AG04449 (cell line): ENCODE measurements around the gene DEPDC1.

Experiments
- CTCF ChIA-PET: fragments of 350-600 bp; formaldehyde crosslinking; extraction: SDS; loops from one replicate; lab custom pipeline; 2021; ENCODE audit warnings: antibody characterized with exemption; lab: Yijun Ruan, JAX
- POLR2A ChIA-PET: fragments of 400-600, 350-600 bp; formaldehyde crosslinking; extraction: SDS; loops from one replicate; lab custom pipeline; 2020; ENCODE audit warnings: antibody characterized with exemption, inconsistent platforms; lab: Yijun Ruan, JAX
- DNase-seq: peaks from one replicate; pipeline ENCODE4 v3.0.0-alpha.2; 2010; ENCODE audit warnings: low read depth, low spot score
- H3K4me3 ChIP-seq: 2 replicates; pipeline ENCODE4 v1.5.1; 2011; ENCODE audit warnings: low read depth, mild to moderate bottlenecking, control low read depth, low read length
- TF ChIP-seq, protein P1 (sequence below): IDR thresholded peaks from one replicate; pipeline ENCODE4 v1.5.1; 2011; ENCODE audit warnings: mild to moderate bottlenecking, moderate library complexity, low read length, control low read depth, inconsistent platforms; ENCODE audit not compliant: insufficient read depth; ENCODE audit errors: missing control alignments

The DEPDC1 gene

DNA sequence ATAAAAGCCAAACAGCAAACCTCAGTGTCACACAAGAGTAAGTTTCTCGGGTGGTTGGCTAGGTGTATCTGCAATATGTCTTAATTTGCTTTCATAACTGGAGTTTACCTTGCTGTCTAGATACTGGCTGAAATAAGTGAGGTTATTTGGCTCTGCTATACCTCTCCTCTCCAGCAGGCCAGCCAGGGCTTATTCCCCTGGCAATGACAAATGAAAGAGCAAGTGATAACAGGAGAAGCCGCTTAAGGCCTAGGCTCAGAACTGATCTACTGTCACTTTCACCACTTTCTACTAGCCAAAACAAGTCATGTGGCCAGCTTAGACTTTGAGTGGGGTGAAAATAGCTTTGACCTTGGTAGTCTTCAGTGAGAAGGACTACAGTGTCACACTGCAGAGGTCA lies 42.3 kb downstream of the DEPDC1 start:
- ChIA-PET POLR2A (no interaction called here), CTCF (interaction anchor here (2.1 to 2.2 kb wide), 2 partner anchors 10 to 16 kb away, joined by 8 to 9 read pairs; no protein-coding TSS in a partner anchor)
- no peak overlapping the region for H3K4me3 ChIP-seq
- TF ChIP-seq, protein P1, sequence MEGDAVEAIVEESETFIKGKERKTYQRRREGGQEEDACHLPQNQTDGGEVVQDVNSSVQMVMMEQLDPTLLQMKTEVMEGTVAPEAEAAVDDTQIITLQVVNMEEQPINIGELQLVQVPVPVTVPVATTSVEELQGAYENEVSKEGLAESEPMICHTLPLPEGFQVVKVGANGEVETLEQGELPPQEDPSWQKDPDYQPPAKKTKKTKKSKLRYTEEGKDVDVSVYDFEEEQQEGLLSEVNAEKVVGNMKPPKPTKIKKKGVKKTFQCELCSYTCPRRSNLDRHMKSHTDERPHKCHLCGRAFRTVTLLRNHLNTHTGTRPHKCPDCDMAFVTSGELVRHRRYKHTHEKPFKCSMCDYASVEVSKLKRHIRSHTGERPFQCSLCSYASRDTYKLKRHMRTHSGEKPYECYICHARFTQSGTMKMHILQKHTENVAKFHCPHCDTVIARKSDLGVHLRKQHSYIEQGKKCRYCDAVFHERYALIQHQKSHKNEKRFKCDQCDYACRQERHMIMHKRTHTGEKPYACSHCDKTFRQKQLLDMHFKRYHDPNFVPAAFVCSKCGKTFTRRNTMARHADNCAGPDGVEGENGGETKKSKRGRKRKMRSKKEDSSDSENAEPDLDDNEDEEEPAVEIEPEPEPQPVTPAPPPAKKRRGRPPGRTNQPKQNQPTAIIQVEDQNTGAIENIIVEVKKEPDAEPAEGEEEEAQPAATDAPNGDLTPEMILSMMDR, result no peak
- no peak for DNase-seq

DNA sequence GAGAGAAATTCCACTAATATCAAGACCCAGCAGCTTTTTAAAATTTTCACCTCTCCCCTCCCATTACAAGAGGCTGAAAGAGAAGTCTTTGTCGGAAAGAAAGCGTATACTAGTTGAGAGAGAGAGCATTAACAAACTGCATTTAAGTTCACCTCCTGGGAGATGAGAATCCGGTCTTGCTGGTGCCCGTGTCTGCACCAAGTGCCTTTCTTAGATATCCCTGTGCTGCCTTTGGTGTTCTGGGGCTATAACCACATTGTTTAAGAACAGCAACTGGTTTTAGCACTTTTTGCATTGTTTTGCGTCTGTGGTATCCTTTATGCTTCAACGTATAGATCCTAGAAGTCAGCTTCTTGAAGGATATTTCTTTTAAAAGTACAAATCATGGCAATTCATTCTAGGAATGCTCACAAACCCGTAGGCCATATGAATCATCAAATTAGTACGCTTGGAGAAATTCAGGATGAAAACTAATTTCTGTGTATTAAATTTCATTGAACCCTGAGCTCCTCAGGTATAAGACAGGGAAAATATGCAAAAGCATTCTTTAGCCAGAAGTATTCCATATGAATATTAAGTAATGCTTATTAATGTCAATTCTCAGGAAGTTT lies 43.7 kb downstream of the DEPDC1 start:
- DNase-seq, result no peak
- POLR2A ChIA-PET, result no interaction called here
- no peak overlapping the region for H3K4me3 ChIP-seq
- TF ChIP-seq, protein P1, result no peak
- CTCF ChIA-PET, result interaction anchor here (0.7 to 2.2 kb wide), 8 partner anchors 9 to 333 kb away, joined by 3 to 9 read pairs (median 4); no protein-coding TSS in a partner anchor

DNA sequence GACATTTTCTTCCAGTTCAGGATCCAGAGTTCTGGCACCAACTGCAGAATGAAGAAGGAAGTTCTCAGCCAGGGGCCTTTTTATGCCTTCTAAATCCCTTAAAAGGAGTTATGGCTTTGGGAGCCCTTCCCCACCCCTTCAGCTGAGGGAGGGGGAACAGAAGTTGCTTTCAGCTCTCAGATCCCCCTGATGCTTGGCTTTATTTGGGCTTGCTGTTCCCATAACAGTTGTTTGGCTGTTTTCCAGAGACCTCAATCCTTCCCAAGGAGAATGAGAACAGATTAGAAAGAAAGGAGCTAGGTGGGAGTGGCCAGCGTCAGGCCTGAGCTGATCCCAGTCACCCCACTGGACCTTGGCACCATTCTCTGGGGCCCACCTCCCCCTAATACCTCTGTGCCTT lies 47.0 kb downstream of the DEPDC1 start, which contains the start of gene RPE65:
Gene RPE65, minus strand, starts transcription at position 54 of the 400 bp plus-strand sequence. Its CDS starts 49 bp downstream, at position 5.
- CTCF ChIA-PET, result interaction anchor here (0.9 to 1.5 kb wide), 3 partner anchors 9 to 334 kb away, joined by 3 to 4 read pairs (median 3); no protein-coding TSS in a partner anchor
- DNase-seq, result no peak
- POLR2A ChIA-PET, result no interaction called here
- no peak within 1 kb of the TSS for H3K4me3 ChIP-seq
- TF ChIP-seq, protein P1, result no peak

DNA sequence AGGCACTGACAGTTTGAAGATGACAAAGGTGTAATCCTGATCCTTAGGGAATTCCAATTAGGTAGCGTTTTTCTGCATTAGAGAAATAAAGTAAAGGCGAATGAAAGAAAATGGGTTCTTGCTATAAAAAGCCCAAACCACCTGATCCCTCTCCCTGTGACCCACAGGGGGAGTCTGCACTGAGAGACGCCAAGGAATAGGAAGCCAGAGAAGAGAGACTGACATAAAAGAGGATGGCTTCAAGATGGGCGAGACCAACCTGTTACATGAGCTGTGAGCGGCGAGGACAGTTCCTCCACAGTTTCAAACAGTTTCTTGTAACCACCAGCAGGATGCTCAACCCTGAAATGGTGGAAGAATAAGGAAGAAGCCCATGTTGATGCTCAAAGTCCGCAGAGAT lies 48.5 kb downstream of the DEPDC1 start:
- TF ChIP-seq, protein P1, result no peak
- ChIA-PET CTCF (interaction anchor here (1.0 to 1.4 kb wide), 3 partner anchors 328 to 335 kb away, joined by 3 to 4 read pairs (median 3); no protein-coding TSS in a partner anchor), POLR2A (no interaction called here)
- no peak for DNase-seq
- H3K4me3 ChIP-seq, result no peak overlapping the region

DNA sequence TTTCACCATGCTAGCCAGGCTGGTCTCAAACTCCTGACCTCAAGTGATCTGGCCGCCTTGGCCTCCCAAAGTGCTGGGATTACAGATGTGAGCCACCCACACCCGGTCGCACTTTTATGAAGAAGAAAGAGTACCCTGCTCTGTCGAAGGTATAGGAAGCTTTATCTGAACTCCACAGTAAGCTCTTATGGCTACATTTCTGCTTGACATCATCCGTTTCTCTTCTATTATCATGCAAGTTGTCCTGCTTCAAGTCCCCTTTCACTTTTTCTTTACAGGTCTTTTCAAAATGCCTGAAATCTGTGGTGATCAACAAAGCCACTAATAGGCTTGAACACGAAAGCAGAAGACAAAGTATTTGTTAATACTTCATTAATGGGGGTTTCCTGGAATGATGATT lies 51.2 kb downstream of the DEPDC1 start:
- CTCF ChIA-PET, result interaction anchor here (1.9 to 6.5 kb wide), 2 partner anchors 325 to 329 kb away, joined by 4 to 79 read pairs; no protein-coding TSS in a partner anchor
- POLR2A ChIA-PET, result no interaction called here
- TF ChIP-seq, protein P1, result no peak
- no peak overlapping the region for H3K4me3 ChIP-seq
- DNase-seq, result no peak

DNA sequence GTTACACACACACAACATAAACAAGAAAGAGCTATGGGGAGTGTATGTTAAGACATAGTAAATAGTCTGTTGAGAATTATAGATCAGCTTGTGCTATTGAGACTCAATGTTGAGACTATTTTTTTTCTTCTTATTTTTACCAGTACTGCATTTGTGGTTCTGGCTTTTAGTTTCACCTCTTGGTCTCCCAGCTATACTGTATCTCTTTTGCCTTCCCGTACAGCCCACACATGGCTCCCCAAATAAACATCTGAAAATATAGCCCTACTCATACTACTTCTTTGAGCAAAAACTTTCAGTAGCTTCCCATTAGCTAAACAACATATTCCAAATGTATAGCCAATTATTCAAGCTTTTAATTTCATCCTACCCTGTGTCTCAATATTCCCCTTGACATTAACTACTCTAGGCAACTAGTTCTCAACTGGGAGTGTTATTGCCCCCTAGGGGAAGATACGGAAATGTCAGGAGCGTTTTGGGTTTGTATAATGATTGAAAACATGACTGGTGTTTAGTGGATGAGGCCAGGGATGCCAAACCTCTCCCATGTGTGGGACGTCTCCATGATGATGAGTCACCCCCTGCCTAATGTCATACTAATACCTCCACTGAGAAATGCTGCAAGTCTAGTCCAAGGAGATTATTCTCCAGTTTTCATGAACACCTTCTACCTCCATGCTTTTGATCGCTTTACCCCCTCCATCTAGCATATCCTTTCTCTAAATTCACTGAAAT lies 53.9 kb downstream of the DEPDC1 start:
- CTCF ChIA-PET, result interaction anchor here (0.6 to 6.5 kb wide), 40 partner anchors 10 to 1700 kb away, joined by 3 to 88 read pairs (median 4); partner anchors contain the start of gene WLS
- TF ChIP-seq, protein P1, result peak; percentile 61
- no peak overlapping the region for H3K4me3 ChIP-seq
- POLR2A ChIA-PET, result no interaction called here
- DNase-seq, result peak; percentile 9
